RWPE1 (cell line): ENCODE results near the gene AMZ2.

ENCODE experiments used
- CTCF ChIA-PET: fragments of 350-600 bp; sonication (Branson Sonifier 250); formaldehyde crosslinking; extraction: SDS; loops from one replicate; lab custom pipeline; 2021; lab: Yijun Ruan, JAX
- POLR2A ChIA-PET: fragments of 400-600 bp; formaldehyde crosslinking; extraction: SDS; loops from one replicate; lab custom pipeline; 2020; ENCODE audit warnings: antibody characterized with exemption; ENCODE audit not compliant: low non-redundant PET; lab: Yijun Ruan, JAX
- DNase-seq: peaks from one replicate; pipeline ENCODE4 v3.0.0; 2012; ENCODE audit warnings: low spot score
- H3K27ac ChIP-seq: fragments of 450-650 bp; 2 replicates; pipeline ENCODE4 v1.5.1; 2017
- TF ChIP-seq, protein P1 (sequence below): fragments of 450-650 bp; conservative IDR thresholded peaks from 2 replicates; pipeline ENCODE4 v1.5.1; 2017; ENCODE audit warnings: low read depth, mild to moderate bottlenecking

AMZ2 gene

DNA sequence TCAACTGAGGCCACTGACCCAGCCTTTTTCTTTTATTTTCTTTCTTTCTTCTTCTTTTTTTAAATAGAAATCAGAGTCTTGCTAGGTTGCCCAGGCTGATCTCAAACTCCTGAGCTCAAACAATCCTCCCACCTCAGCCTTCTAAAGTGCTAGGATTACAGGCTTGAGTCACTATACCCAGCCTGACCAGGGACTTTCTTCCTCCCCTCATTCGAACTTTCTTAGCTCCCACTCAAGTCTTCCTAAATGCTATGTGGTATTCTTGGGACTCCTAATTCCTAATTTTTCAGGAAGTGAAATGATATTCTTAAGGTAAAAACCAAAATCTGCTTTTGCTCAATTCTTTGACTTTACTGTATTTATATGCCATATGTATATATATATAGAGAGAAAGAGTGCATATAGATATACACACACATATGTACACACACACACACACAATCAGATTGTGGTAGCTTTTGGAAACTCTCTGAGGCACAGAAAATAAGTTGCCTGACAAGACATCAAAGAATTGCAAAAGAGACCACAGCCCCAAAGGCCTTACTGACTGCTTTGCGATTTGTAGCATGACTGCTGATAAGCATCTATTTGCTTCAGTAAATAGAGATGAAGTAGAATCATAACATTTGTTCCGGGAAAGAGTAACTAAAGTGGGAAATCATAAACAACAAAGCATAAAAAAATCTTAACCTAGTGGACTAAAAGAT is 9.5 kb upstream of the AMZ2 start:
- TF ChIP-seq, protein P1, sequence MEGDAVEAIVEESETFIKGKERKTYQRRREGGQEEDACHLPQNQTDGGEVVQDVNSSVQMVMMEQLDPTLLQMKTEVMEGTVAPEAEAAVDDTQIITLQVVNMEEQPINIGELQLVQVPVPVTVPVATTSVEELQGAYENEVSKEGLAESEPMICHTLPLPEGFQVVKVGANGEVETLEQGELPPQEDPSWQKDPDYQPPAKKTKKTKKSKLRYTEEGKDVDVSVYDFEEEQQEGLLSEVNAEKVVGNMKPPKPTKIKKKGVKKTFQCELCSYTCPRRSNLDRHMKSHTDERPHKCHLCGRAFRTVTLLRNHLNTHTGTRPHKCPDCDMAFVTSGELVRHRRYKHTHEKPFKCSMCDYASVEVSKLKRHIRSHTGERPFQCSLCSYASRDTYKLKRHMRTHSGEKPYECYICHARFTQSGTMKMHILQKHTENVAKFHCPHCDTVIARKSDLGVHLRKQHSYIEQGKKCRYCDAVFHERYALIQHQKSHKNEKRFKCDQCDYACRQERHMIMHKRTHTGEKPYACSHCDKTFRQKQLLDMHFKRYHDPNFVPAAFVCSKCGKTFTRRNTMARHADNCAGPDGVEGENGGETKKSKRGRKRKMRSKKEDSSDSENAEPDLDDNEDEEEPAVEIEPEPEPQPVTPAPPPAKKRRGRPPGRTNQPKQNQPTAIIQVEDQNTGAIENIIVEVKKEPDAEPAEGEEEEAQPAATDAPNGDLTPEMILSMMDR, result no peak
- ChIA-PET CTCF (no interaction called here), POLR2A (no interaction called here)
- DNase-seq, result no peak
- H3K27ac ChIP-seq, result no peak overlapping the region

DNA sequence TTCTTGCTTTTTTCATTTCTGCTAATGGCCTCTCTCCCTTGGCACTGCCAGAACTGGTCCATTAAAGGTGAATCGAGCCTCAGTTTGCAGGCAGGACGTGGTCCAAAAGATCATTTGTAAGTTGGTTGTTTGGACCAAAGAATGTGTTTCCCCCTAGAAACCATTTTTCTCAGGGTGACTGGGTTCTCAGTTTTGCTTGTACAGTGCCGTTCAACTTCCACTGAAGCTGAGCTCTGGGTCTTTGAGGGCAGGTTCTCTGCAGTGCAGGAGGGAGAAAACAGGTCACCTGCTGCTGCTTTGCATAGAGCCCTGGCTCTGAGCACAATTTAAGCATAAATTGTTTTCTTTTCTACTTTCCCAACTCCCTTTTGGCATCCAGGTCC is 9.0 kb upstream of the AMZ2 start:
- no peak overlapping the region for H3K27ac ChIP-seq
- no peak for DNase-seq
- ChIA-PET CTCF (no interaction called here), POLR2A (no interaction called here)
- TF ChIP-seq, protein P1, result no peak

DNA sequence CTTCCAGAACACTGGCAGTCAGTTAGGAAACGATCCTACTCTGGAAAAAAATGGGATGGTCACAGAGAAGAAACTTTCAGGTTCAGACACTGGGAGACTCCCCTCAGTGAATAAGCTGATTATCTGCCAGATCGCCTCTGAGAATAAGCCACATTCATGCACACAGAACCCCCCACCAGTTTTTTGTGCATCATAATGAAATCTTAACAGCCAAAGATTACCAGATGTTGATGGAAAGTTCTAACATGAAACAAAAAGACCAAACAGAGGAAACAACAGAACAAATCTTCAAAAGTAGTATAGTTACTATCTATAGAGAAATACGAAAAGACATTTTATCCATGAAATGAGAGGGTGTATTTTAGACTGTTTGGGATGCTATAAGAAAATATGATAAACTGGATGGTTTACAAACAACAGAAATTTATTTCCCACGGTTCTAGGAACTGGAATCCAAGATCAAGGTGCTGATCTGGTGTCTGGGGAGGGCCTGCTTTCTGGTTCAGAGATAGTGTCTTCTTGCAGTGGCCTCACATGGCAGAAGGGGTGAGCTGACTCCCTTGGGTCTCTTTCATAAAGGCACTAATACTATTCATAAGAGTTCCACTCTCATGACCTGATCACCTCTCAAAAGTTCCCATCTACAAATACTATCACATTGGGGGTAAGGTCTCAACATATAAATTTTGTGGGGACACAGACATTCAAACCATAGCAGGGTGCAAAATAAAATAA is 8.0 kb upstream of the AMZ2 start:
- no peak overlapping the region for H3K27ac ChIP-seq
- DNase-seq, result no peak
- ChIA-PET POLR2A (no interaction called here), CTCF (no interaction called here)
- TF ChIP-seq, protein P1, result no peak

DNA sequence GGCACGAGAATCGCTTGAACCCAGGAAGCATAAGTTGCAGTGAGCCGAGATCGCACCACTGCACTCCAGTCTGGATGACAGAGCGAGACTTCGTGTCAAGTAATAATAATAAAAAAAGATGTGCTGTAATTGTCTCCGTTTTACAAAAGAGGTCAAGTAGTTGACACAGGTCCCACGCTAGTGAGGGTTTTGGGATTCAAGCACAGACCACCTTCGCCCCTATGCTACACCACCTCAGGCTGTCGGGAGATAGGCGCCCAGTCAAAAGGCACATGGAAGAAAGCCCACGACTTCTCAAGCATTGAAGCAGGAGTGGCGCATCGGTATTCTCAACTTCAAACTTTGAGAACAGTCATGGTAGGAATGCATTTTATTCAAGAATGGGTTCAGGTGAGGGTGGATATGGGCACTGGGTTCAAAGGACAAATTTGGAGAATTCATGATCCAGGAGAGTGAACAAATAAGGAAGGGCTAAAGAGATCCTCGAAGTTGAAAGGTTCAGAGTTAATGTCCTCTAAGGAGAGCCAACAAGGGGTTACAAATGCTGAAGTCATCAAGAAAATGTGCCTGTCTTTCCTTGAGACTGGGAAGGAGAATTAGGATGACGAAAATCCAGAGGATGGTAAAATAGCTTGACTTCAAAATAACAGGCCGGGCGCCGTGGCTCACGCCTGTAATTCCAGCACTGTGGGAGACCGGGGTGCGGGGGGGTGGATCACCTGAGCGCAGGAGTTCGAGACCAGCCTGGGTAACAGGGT is 1.4 kb upstream of the AMZ2 start:
- ChIA-PET CTCF (interaction anchor here (0.6 kb wide), 1 partner anchor 206 kb away, joined by 3 read pairs; no protein-coding TSS in a partner anchor), POLR2A (no interaction called here)
- H3K27ac ChIP-seq, result peak overlapping the region; percentile 93; the same call in 1 of the 2 replicates
- TF ChIP-seq, protein P1, result no peak
- DNase-seq, result no peak

DNA sequence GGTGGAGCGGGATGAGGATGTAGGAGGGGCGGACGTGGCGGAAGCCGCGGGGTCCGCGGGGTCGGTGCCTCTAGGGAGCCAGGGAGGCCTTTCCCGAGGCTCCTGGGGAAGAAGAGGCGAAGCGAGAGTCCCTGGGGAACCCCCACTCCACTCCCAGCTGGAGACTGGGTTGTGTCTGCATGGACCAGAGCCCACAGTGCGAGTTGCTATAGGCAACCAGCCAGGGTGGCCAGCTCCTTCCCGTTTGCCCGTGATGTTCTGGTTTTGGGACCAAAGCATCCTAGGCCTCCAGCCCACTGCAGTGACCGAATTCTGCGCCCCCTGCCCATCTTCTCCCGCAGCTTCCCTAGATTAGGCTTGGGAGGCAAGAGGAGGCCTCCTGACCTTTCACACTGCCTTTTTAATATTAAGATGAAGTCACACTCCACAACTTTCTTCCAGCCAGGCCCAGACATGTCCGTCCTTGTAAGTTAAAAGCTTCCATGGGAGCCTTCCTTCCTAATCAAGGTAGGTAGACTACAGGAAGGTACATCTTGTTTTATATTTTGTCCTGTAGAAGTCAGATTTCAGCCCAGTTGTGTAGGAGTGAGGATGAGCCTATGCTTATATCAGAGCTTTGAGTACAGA is 469 bp downstream of the AMZ2 start:
- H3K27ac ChIP-seq, result peak overlapping the region; percentile 93
- ChIA-PET POLR2A (interaction anchor here (0.7 kb wide), 1 partner anchor 985 kb away, joined by 3 read pairs; no protein-coding TSS in a partner anchor), CTCF (interaction anchor here (0.7 to 1.8 kb wide), 4 partner anchors 48 to 222 kb away, joined by 3 to 6 read pairs (median 4); no protein-coding TSS in a partner anchor)
- TF ChIP-seq, protein P1, result no peak
- DNase-seq, result peak; percentile 30
